K562 (cell line): ENCODE results near the gene PTCH1. TPM values are rescaled to one million over a fixed set of nuclear protein-coding genes. Genes with fewer than 3 reads are reported as not detected.

ENCODE experiments used
- CBX8 ChIP-seq: fragments of 200-600 bp; sonication (generic); IDR thresholded peaks from 2 replicates; pipeline ENCODE4 v1.6.1; 2012; ENCODE audit warnings: borderline replicate concordance, mixed run types, low read depth, mild to moderate bottlenecking, moderate library complexity, mixed read lengths, low read length, control low read depth, inconsistent platforms; ENCODE audit not compliant: poor library complexity, severe bottlenecking; ENCODE audit errors: extremely low read depth
- CTBP1 ChIP-seq: fragments of 450-650 bp; IDR thresholded peaks from 2 replicates; pipeline ENCODE4 v1.6.1; 2016; ENCODE audit warnings: borderline replicate concordance
- CXXC5 ChIP-seq: fragments of 250-450 bp; sonication (Bioruptor Pico); IDR thresholded peaks from 2 replicates; pipeline ENCODE4 v1.8.0; 2022; ENCODE audit warnings: inconsistent platforms, mild to moderate bottlenecking, moderate library complexity
- ESRRA ChIP-seq: fragments of 450-650 bp; IDR thresholded peaks from 2 replicates; pipeline ENCODE4 v1.6.1; 2014; ENCODE audit warnings: low read depth, mild to moderate bottlenecking, moderate library complexity, borderline replicate concordance
- IRF2 ChIP-seq: sonication (generic); formaldehyde crosslinking; IDR thresholded peaks from 2 replicates; pipeline ENCODE4 v1.8.1; 2022; ENCODE audit warnings: mild to moderate bottlenecking, missing genetic modification reagents
- RAD21 ChIP-seq, 2 experiments: fragments of 250-450 bp in 1 of 2; fragments of 450-650 bp in 1 of 2; sonication (Bioruptor Pico) in 1 of 2; formaldehyde crosslinking in 1 of 2; IDR thresholded peaks in 1 of 2; conservative IDR thresholded peaks in 1 of 2; 2 replicates each; pipeline versions ENCODE4 v1.4.0 to v1.8.0; 2020 to 2022; ENCODE audit warnings: mild to moderate bottlenecking in 2 of 2, moderate library complexity in 1 of 2
- SRF ChIP-seq, 2 experiments: fragments of 250-450, 450-650 bp in 1 of 2; sonication (Bioruptor Pico) in 1 of 2; sonication (generic) in 1 of 2; formaldehyde crosslinking; IDR thresholded peaks; 2 replicates each; pipeline versions ENCODE4 v1.5.0 to v1.5.1; 2020 to 2022; ENCODE audit warnings: mild to moderate bottlenecking in 1 of 2, missing genetic modification reagents in 1 of 2
- TAF15 ChIP-seq: fragments of 200-400 bp; formaldehyde crosslinking; IDR thresholded peaks from 2 replicates; pipeline ENCODE4 v1.6.1; 2017; ENCODE audit warnings: mild to moderate bottlenecking, low read depth, low read length, moderate library complexity
- U2AF2 ChIP-seq: fragments of 200-400 bp; formaldehyde crosslinking; optimal IDR thresholded peaks from 2 replicates; pipeline ENCODE3; 2017; ENCODE audit warnings: low read depth, mild to moderate bottlenecking, low read length
- ZKSCAN3 ChIP-seq: fragments of 250-450 bp; sonication (Bioruptor Pico); IDR thresholded peaks from 2 replicates; pipeline ENCODE4 v1.4.0; 2020
- ZNF699 ChIP-seq: fragments of 250-450 bp; sonication (Bioruptor Pico); IDR thresholded peaks from 2 replicates; pipeline ENCODE4 v1.8.0; 2021; ENCODE audit warnings: mild to moderate bottlenecking, moderate library complexity; ENCODE audit not compliant: insufficient replicate concordance
- ZNF717 ChIP-seq: fragments of 250-450 bp; sonication (Bioruptor Pico); IDR thresholded peaks from 2 replicates; pipeline ENCODE4 v1.5.0; 2021
- polyA plus RNA-seq, 8 experiments: library from polyadenylated mRNA; depleted of rRNA in 4 of 8; stranded (reverse) in 5 of 8; unstranded in 3 of 8; fragments of >200 nt; fragmentation: Nextera tagmentation in 2 of 8; fragmentation: Illumina TruSeq in 1 of 8; extraction: Ambion mirVana in 2 of 8; extraction: Trizol in 1 of 8; gene quantifications; 2 replicates each; pipeline versions ENCODE4 v1.2.1 to v1.2.3, GENCODE V29; 2011 to 2014; ENCODE audit warnings: inconsistent platforms in 1 of 8, missing spikeins in 1 of 8
- total RNA-seq, 7 experiments: library from RNA; depleted of rRNA in 6 of 7; stranded (reverse); fragments of >200 nt in 6 of 7; fragmentation: Illumina TruSeq in 2 of 7; extraction: Trizol in 2 of 7; gene quantifications; 2 replicates each; pipeline versions ENCODE4 v1.2.1 to v1.2.3, GENCODE V29; 2011 to 2021; ENCODE audit warnings: low replicate concordance in 1 of 7
- TF ChIP-seq, protein P1 (sequence below), 3 experiments: IDR thresholded peaks in 2 of 3; conservative IDR thresholded peaks in 1 of 3; 2 replicates each; pipeline ENCODE4 v1.5.1; 2011 to 2012; ENCODE audit warnings: low read length in 3 of 3, mild to moderate bottlenecking in 3 of 3, control low read depth in 2 of 3, improper control_type of control experiment in 1 of 3, inconsistent platforms in 1 of 3, low read depth in 1 of 3, mixed read lengths in 1 of 3, moderate library complexity in 1 of 3; ENCODE audit not compliant: insufficient read depth in 2 of 3
- TF ChIP-seq, protein P2 (sequence below): IDR thresholded peaks from 2 replicates; pipeline ENCODE4 v1.6.1; 2011; ENCODE audit not compliant: insufficient read length; ENCODE audit errors: extremely low read depth
- TF ChIP-seq, protein P3 (sequence below): fragments of 450-650 bp; IDR thresholded peaks from 2 replicates; pipeline ENCODE4 v1.6.1; 2016
- TF ChIP-seq, protein P4 (sequence below): fragments of 450-650 bp; IDR thresholded peaks from 2 replicates; pipeline ENCODE4 v1.6.1; 2016; ENCODE audit warnings: low read depth

PTCH1 gene
- total and polyA plus RNA-seq, 9 of the 15 experiments (the other 6 are each of a cell fraction or from before 2014, with no cell fraction given): 0.70 to 9.9 (median 3.8) TPM

DNA sequence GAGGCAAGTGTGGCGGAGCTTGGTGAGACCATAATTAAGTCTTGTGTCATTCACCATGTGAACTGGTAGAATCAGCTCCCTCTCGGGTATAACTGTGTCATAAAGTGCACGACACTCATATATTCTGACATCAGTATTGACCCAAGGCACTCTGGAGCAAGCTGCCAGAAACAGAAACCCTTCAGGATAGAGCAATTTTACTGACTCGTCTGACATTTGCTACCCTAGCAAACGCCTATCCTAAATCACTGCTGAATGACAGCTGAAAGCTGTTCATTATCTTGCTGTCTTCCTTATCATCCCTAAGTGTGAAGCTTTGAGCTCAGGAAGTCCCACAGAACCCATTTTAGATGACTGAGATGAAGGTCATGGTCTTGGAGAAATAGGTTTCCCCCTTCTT lies 27.8 kb downstream of the PTCH1 start (continued):
- no peak for TF ChIP-seq CBX8
- TF ChIP-seq CTBP1: peak; percentile 23; the same call in 1 of the 2 replicates
- no peak for TF ChIP-seq U2AF2
- no peak for TF ChIP-seq ZNF699 (CRISPR knock-in tag)
- no peak for TF ChIP-seq IRF2
- TF ChIP-seq ZNF717 (CRISPR knock-in tag): no peak
- TF ChIP-seq RAD21 (CRISPR knock-in tag; conservative IDR thresholded peaks at IDR 0.05 in 1 of 2, IDR thresholded peaks at IDR 0.05 in 1 of 2): no peak
- TF ChIP-seq ZKSCAN3: no peak
- TF ChIP-seq SRF (CRISPR knock-in tag; IDR thresholded peaks at IDR 0.05): no peak
- TF ChIP-seq, protein P1, sequence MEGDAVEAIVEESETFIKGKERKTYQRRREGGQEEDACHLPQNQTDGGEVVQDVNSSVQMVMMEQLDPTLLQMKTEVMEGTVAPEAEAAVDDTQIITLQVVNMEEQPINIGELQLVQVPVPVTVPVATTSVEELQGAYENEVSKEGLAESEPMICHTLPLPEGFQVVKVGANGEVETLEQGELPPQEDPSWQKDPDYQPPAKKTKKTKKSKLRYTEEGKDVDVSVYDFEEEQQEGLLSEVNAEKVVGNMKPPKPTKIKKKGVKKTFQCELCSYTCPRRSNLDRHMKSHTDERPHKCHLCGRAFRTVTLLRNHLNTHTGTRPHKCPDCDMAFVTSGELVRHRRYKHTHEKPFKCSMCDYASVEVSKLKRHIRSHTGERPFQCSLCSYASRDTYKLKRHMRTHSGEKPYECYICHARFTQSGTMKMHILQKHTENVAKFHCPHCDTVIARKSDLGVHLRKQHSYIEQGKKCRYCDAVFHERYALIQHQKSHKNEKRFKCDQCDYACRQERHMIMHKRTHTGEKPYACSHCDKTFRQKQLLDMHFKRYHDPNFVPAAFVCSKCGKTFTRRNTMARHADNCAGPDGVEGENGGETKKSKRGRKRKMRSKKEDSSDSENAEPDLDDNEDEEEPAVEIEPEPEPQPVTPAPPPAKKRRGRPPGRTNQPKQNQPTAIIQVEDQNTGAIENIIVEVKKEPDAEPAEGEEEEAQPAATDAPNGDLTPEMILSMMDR (IDR thresholded peaks at IDR 0.05 in 2 of 3, conservative IDR thresholded peaks at IDR 0.05 in 1 of 3; ENCODE audit: insufficient read depth in 2 of 3, low read depth in 1 of 3, low read length in 3 of 3): no peak
- TF ChIP-seq, protein P2, sequence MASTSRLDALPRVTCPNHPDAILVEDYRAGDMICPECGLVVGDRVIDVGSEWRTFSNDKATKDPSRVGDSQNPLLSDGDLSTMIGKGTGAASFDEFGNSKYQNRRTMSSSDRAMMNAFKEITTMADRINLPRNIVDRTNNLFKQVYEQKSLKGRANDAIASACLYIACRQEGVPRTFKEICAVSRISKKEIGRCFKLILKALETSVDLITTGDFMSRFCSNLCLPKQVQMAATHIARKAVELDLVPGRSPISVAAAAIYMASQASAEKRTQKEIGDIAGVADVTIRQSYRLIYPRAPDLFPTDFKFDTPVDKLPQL: no peak
- TF ChIP-seq TAF15: no peak
- peak; percentile 43; the same call in 1 of the 2 replicates for TF ChIP-seq CXXC5 (CRISPR knock-in tag)
- TF ChIP-seq, protein P3, sequence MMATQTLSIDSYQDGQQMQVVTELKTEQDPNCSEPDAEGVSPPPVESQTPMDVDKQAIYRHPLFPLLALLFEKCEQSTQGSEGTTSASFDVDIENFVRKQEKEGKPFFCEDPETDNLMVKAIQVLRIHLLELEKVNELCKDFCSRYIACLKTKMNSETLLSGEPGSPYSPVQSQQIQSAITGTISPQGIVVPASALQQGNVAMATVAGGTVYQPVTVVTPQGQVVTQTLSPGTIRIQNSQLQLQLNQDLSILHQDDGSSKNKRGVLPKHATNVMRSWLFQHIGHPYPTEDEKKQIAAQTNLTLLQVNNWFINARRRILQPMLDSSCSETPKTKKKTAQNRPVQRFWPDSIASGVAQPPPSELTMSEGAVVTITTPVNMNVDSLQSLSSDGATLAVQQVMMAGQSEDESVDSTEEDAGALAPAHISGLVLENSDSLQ: peak; percentile 91
- TF ChIP-seq, protein P4, sequence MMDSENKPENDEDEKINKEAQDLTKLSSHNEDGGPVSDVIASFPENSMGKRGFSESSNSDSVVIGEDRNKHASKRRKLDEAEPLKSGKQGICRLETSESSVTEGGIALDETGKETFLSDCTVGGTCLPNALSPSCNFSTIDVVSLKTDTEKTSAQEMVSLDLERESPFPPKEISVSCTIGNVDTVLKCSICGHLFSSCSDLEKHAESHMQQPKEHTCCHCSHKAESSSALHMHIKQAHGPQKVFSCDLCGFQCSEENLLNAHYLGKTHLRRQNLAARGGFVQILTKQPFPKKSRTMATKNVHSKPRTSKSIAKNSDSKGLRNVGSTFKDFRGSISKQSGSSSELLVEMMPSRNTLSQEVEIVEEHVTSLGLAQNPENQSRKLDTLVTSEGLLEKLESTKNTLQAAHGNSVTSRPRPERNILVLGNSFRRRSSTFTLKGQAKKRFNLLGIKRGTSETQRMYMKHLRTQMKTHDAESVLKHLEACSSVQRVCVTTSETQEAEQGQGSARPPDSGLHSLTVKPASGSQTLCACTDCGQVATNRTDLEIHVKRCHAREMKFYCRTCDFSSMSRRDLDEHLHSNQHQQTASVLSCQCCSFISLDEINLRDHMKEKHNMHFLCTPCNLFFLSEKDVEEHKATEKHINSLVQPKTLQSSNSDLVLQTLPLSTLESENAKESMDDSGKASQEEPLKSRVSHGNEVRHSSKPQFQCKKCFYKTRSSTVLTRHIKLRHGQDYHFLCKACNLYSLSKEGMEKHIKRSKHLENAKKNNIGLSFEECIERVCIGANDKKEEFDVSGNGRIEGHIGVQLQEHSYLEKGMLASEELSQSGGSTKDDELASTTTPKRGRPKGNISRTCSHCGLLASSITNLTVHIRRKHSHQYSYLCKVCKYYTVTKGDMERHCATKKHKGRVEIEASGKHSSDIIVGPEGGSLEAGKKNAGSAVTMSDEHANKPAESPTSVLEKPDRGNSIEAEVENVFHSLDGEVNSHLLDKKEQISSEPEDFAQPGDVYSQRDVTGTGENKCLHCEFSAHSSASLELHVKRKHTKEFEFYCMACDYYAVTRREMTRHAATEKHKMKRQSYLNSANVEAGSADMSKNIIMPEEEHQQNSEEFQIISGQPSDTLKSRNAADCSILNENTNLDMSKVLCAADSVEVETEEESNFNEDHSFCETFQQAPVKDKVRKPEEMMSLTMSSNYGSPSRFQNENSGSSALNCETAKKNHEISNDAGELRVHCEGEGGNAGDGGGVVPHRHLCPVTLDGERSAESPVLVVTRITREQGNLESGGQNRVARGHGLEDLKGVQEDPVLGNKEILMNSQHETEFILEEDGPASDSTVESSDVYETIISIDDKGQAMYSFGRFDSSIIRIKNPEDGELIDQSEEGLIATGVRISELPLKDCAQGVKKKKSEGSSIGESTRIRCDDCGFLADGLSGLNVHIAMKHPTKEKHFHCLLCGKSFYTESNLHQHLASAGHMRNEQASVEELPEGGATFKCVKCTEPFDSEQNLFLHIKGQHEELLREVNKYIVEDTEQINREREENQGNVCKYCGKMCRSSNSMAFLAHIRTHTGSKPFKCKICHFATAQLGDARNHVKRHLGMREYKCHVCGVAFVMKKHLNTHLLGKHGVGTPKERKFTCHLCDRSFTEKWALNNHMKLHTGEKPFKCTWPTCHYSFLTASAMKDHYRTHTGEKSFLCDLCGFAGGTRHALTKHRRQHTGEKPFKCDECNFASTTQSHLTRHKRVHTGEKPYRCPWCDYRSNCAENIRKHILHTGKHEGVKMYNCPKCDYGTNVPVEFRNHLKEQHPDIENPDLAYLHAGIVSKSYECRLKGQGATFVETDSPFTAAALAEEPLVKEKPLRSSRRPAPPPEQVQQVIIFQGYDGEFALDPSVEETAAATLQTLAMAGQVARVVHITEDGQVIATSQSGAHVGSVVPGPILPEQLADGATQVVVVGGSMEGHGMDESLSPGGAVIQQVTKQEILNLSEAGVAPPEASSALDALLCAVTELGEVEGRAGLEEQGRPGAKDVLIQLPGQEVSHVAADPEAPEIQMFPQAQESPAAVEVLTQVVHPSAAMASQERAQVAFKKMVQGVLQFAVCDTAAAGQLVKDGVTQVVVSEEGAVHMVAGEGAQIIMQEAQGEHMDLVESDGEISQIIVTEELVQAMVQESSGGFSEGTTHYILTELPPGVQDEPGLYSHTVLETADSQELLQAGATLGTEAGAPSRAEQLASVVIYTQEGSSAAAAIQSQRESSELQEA: no peak
- TF ChIP-seq ESRRA: peak; percentile 61; the same call in 1 of the 2 replicates
